Stimulated activated naive CD8-positive, alpha-beta T cell treated with anti-CD3 and anti-CD28 coated beads, Interleukin-15, amount 100 ng/mL, for 72 hours (primary cell): ENCODE results near the gene PDXP.
"Not testable (repeated sequence)": the region's sequence is repeated elsewhere in the genome, so short reads cannot be mapped to it uniquely, and the experiment has no call there.

Experiments
- ATAC-seq: fragments of 150-1000 bp; cut with Tn5 transposase; 2 replicates; pipeline ENCODE4 v1.10.0; 2021; ENCODE audit warnings: mild to moderate bottlenecking, moderate library complexity
- DNase-seq, 2 donors: peaks; one replicate each; pipeline ENCODE4 v3.0.0; 2021 to 2022
- H3K27ac Mint-ChIP-seq, 2 donors: one replicate each; pipeline ENCODE4 v1.8.0; 2022; ENCODE audit warnings: mild to moderate bottlenecking in 2 of 2, mixed read lengths in 2 of 2, moderate library complexity in 2 of 2
- H3K27me3 Mint-ChIP-seq: one replicate; pipeline ENCODE4 v1.8.0; 2022; ENCODE audit warnings: mixed read lengths
- H3K4me1 Mint-ChIP-seq: one replicate; pipeline ENCODE4 v1.8.0; 2022; ENCODE audit warnings: mild to moderate bottlenecking, mixed read lengths
- H3K4me3 Mint-ChIP-seq, 2 donors: one replicate each; pipeline ENCODE4 v1.8.0; 2022; ENCODE audit warnings: mild to moderate bottlenecking in 2 of 2, mixed read lengths in 2 of 2, moderate library complexity in 1 of 2
- H3K9me3 Mint-ChIP-seq, 2 donors: one replicate each; pipeline ENCODE4 v1.8.0; 2022; ENCODE audit warnings: mixed read lengths in 2 of 2

Gene PDXP

GRCh38 chr22:37690407-37690806 lies 31.9 kb downstream of the PDXP start:
- ATAC-seq: no peak
- Mint-ChIP-seq H3K27me3 (no peaks in the 10 kb centered on the region), H3K27ac (no peak overlapping the region), H3K4me1 (peaks cover 35% of the 10 kb centered on the region), H3K9me3 (no peaks in the 10 kb centered on the region), H3K4me3 (no peak overlapping the region)
- DNase-seq: no peak

GRCh38 chr22:37690901-37691504 lies 32.5 kb downstream of the PDXP start:
- no peak overlapping the region for H3K4me3 Mint-ChIP-seq
- H3K4me1 Mint-ChIP-seq: peaks cover 35% of the 10 kb centered on the region
- DNase-seq (no peak), ATAC-seq (no peak)
- no peaks in the 10 kb centered on the region for H3K27me3 Mint-ChIP-seq
- H3K9me3 Mint-ChIP-seq: no peaks in the 10 kb centered on the region
- no peak overlapping the region for H3K27ac Mint-ChIP-seq

DNA sequence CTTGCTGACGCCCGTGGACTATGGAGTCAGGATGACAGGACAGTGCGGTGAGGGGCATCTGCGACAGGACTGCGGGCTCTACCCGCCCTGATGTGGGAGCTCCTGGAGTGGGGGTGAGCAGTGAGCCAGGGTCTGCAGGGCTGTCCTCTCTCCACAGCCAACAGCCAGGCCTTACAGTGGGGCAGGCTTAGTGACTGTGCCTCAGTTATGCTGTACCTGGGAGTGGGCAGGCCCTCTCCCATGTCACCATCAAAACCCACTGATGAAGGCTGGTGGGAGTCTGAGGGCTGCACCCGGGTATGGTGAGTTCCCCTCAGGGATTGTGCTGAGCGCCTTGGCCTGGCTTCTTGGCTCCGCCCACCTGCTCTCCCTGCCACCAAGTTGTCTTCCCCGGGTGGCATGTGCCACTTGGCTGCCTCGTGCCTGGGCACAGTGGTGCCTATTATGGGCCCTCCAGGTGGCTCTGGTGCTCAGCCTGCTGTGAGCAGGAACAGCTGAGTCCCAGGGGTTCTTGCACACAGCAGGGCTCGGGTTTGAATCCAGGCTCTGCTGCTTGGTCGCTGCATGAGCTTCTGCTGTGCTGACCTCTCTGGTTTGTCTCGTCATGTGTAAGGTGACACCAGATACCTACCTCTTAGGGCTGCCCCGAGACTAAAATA lies 34.2 kb downstream of the PDXP start:
- DNase-seq: no peak
- Mint-ChIP-seq H3K9me3 (no peaks in the 10 kb centered on the region), H3K4me3 (no peak overlapping the region), H3K27ac (no peak overlapping the region), H3K27me3 (no peaks in the 10 kb centered on the region), H3K4me1 (peaks cover 31% of the 10 kb centered on the region)
- no peak for ATAC-seq

GRCh38 chr22:37694131-37694530 lies 35.6 kb downstream of the PDXP start:
- H3K27me3 Mint-ChIP-seq, ATAC-seq, H3K9me3 Mint-ChIP-seq, DNase-seq, H3K4me3 Mint-ChIP-seq, H3K27ac Mint-ChIP-seq: not testable (repeated sequence)
- peaks cover 21% of the 10 kb centered on the region for H3K4me1 Mint-ChIP-seq

DNA sequence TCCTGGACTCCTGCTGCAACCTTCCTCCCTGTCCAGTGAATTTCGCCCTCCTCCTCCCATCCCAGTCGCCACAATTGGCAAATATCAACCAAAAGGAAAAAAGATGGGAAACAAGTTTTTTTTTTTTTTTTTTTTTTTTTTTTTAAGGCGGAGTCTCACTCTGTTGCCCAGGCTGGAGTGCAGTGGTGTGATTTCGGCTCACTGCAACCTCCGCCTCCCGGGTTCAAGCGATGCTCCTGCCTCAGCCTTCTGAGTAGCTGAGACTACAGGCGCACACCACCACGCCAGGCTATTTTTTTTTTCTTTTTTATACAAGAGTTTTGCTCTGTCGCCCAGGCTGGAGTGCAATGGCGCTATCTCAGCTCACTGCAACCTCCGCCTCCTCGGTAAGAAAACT lies 37.7 kb downstream of the PDXP start:
- peaks cover 21% of the 10 kb centered on the region for H3K4me1 Mint-ChIP-seq
- ATAC-seq: peak; percentile 29

GRCh38 chr22:37696657-37697537 lies 38.4 kb downstream of the PDXP start, which contains the start of gene TRIOBP:
Gene TRIOBP, plus strand, starts transcription at chr22:37697048. Its CDS starts 4,318 bp downstream, at chr22:37701366.
- DNase-seq: peak; percentile 80 to 84
- Mint-ChIP-seq H3K27ac (peak within 1 kb of the TSS in 1 of 2 donors; percentile 58), H3K9me3 (no peaks in the 10 kb centered on the region), H3K27me3 (no peaks in the 10 kb centered on the region), H3K4me3 (peak within 1 kb of the TSS; percentile 44 to 78), H3K4me1 (peaks cover 21% of the 10 kb centered on the region)
- ATAC-seq: peak; percentile 99

More for the DNA sequence above, 37.7 kb downstream of the PDXP start:
- H3K4me3 Mint-ChIP-seq: peak overlapping the region; percentile 44 to 78
- not testable (repeated sequence) for DNase-seq, H3K27me3 Mint-ChIP-seq, H3K27ac Mint-ChIP-seq, H3K9me3 Mint-ChIP-seq

GRCh38 chr22:37697538-37697835 lies 39.0 kb downstream of the PDXP start:
- no peak overlapping the region for H3K4me3 Mint-ChIP-seq

GRCh38 chr22:37701141-37701786 lies 42.7 kb downstream of the PDXP start:
- Mint-ChIP-seq H3K9me3 (no peaks in the 10 kb centered on the region), H3K27me3 (no peaks in the 10 kb centered on the region), H3K4me3 (no peak overlapping the region), H3K4me1 (peaks cover 9% of the 10 kb centered on the region), H3K27ac (no peak overlapping the region)
- no peak for DNase-seq
- ATAC-seq: no peak

More at GRCh38 chr22:37697538-37697835, 39.0 kb downstream of the PDXP start:
- H3K27ac Mint-ChIP-seq: no peak overlapping the region
- no peak for DNase-seq
- peaks cover 21% of the 10 kb centered on the region for H3K4me1 Mint-ChIP-seq
- no peaks in the 10 kb centered on the region for H3K27me3 Mint-ChIP-seq
- ATAC-seq: no peak
- H3K9me3 Mint-ChIP-seq: no peaks in the 10 kb centered on the region

DNA sequence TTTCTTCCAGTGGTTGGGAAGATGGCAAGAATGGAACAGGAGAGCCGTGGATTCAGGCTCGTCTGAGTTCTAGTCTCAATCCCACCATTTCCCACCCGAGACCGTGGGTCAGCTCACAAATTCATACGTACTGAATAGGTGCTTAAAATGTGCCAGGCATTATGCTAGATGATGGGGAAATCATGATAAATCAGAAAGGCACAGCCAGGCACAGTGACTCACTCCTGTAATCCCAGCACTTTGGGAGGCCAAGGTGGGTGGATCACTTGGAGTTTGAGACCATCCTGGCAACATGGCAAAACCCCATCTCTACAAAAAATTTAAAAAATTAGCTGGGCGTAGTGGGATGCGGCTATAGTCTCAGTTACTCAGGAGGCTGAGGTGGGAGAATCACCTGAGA lies 45.4 kb downstream of the PDXP start:
- no peak overlapping the region for H3K4me3 Mint-ChIP-seq
- no peaks in the 10 kb centered on the region for H3K4me1 Mint-ChIP-seq
- no peaks in the 10 kb centered on the region for H3K27me3 Mint-ChIP-seq
- DNase-seq (no peak), ATAC-seq (no peak)
- no peak overlapping the region for H3K27ac Mint-ChIP-seq
- H3K9me3 Mint-ChIP-seq: no peaks in the 10 kb centered on the region

DNA sequence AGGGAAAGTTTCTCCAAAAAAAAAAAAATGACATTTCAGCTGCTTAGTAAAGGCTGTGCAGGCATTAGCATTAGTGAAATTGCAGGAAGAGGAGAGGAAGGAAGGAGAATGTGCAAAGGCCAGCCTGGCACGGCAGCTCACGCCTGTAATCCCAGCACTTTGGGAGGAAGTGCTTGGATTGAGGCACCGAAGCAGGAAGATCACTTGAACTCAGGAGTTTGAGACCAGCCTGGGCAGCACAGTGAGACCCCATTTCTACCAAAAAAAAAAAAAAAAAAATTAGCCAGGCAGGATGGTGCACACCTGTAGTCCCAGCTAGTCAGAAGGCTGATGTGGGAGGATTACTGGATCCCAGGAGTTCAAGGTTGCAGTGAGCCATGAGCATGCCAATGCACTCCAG lies 46.1 kb downstream of the PDXP start:
- Mint-ChIP-seq H3K27me3 (no peaks in the 10 kb centered on the region), H3K27ac (peak overlapping the region in 1 of 2 donors; percentile 31), H3K4me3 (no peak overlapping the region), H3K9me3 (no peaks in the 10 kb centered on the region), H3K4me1 (no peaks in the 10 kb centered on the region)
- no peak for DNase-seq
- no peak for ATAC-seq

GRCh38 chr22:37705205-37705604 lies 46.7 kb downstream of the PDXP start:
- Mint-ChIP-seq H3K27ac (no peak overlapping the region), H3K9me3 (no peaks in the 10 kb centered on the region), H3K4me1 (no peaks in the 10 kb centered on the region), H3K4me3 (no peak overlapping the region), H3K27me3 (no peaks in the 10 kb centered on the region)
- ATAC-seq (no peak), DNase-seq (no peak)

- H3K9me3 Mint-ChIP-seq: no peaks in the 10 kb centered on the region
- peaks cover 5% of the 10 kb centered on the region for H3K4me1 Mint-ChIP-seq
- no peaks in the 10 kb centered on the region for H3K27me3 Mint-ChIP-seq
- DNase-seq: no peak
- H3K4me3 Mint-ChIP-seq: no peak overlapping the region
- no peak for ATAC-seq
- H3K27ac Mint-ChIP-seq: no peak overlapping the region
Measured at GRCh38 chr22:37708580-37709444, 50.3 kb downstream of the PDXP start.

DNA sequence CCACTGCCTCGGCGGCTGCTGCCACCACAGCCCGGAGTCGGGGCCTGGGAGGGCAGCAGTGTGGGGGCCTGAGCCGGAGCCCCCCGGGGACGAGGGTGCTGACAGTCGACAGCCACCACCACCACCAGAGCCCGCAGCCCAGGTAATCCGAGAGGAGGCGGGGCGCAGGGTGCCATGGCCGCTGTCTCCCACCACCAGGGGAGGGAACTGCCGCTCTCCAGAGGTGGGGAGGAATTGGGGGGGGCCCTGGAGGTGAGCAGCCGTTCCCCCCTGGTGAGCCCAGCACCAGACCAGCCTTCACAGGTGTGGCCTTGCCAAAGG lies 50.9 kb downstream of the PDXP start:
- peaks cover 5% of the 10 kb centered on the region for H3K4me1 Mint-ChIP-seq
- no peaks in the 10 kb centered on the region for H3K27me3 Mint-ChIP-seq
- no peak overlapping the region for H3K27ac Mint-ChIP-seq
- H3K4me3 Mint-ChIP-seq: no peak overlapping the region
- DNase-seq: no peak
- H3K9me3 Mint-ChIP-seq: no peaks in the 10 kb centered on the region
- ATAC-seq: no peak

- peaks cover 5% of the 10 kb centered on the region for H3K4me1 Mint-ChIP-seq
- ATAC-seq (no peak), DNase-seq (no peak)
- H3K27me3 Mint-ChIP-seq: no peaks in the 10 kb centered on the region
- H3K9me3 Mint-ChIP-seq: no peaks in the 10 kb centered on the region
- no peak overlapping the region for H3K4me3 Mint-ChIP-seq
- H3K27ac Mint-ChIP-seq: no peak overlapping the region
Measured at GRCh38 chr22:37710675-37711074, 52.2 kb downstream of the PDXP start.

GRCh38 chr22:37711490-37711889 lies 53.0 kb downstream of the PDXP start:
- Mint-ChIP-seq H3K4me1 (peaks cover 5% of the 10 kb centered on the region), H3K27me3 (no peaks in the 10 kb centered on the region), H3K27ac (no peak overlapping the region), H3K9me3 (no peaks in the 10 kb centered on the region), H3K4me3 (no peak overlapping the region)
- DNase-seq (no peak), ATAC-seq (no peak)
